HG03565 (cell line): Measurements from ENCODE around the gene ANKRD9.
"Not testable (repeated sequence)": the region's sequence is repeated elsewhere in the genome, so short reads cannot be mapped to it uniquely, and the experiment has no call there.

Experiments used
- ATAC-seq: cut with Tn5 transposase; IDR thresholded peaks from one replicate; pipeline ENCODE4 v1.9.1; 2021; ENCODE audit warnings: mild to moderate bottlenecking, moderate library complexity; ENCODE audit not compliant: unreplicated experiment

ANKRD9 gene, protein sequence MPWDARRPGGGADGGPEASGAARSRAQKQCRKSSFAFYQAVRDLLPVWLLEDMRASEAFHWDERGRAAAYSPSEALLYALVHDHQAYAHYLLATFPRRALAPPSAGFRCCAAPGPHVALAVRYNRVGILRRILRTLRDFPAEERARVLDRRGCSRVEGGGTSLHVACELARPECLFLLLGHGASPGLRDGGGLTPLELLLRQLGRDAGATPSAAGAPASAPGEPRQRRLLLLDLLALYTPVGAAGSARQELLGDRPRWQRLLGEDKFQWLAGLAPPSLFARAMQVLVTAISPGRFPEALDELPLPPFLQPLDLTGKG

DNA sequence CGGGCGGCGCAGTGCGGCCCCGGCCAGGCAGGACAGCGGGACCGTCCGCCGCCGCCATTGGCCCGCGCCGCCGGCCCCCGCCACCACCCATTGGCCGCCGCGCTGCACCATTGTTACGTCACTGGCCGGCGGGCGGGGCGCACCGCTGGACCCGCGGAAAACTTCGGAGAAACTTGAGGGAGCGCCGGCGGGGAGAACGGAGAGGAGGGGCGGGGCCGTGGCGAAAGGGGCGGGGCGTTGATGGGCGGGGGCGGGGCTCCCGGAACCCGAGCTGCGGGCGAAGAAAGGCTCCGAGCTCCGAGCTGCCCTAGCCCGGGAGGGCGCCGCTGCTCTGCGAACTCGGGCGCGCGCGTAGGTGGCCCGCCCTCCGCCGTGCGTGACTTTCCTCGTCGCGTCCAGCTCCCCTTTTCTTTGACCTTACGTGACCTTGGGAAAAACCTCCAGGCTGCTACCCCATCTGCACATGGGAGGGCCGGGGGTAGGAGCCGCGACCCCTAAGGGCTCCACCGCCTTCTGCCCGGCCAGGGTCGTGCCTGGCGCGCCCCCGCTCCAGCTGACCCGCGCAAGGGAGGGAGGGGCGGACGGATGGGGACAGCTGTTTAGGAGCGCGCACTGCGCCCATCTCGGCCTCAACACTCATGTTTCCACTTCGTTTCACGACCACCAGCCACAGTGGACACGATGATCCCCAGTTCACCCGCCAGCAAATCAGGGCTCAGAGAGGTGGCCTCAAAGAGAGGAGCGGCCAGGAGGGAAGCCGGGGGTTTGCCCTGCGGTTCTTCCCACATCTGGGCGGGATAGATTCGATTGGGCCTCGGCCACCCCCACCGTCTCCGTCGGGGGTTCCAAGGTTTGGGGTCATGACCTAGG, at the start of gene ANKRD9:
ANKRD9 (minus strand) TSS at position 31 of the 870 bp plus-strand sequence. CDS start 1,887 bp downstream, outside the sequence.
- ATAC-seq, result peak; percentile 55

DNA sequence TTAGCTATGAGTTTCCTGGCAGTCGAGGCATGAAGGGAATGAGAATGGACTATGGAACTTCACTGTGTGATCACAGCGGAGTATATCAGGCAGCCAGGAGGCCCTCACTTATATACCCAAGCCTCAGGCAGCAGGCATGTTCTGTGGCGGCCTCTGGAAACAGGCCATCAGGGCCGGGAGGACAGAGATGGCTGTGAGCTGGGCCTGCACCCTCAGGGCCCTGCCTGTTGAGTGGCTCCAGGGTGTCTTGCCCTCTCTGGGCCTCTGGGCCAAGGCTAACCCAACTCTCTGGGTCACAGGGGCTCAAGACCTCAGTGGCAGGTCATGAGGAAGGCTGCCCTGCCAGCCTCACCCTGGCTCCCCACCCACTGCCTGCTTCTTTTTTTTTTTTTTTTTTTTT, 49.0 kb upstream of the ANKRD9 start:
- ATAC-seq, result no peak

DNA sequence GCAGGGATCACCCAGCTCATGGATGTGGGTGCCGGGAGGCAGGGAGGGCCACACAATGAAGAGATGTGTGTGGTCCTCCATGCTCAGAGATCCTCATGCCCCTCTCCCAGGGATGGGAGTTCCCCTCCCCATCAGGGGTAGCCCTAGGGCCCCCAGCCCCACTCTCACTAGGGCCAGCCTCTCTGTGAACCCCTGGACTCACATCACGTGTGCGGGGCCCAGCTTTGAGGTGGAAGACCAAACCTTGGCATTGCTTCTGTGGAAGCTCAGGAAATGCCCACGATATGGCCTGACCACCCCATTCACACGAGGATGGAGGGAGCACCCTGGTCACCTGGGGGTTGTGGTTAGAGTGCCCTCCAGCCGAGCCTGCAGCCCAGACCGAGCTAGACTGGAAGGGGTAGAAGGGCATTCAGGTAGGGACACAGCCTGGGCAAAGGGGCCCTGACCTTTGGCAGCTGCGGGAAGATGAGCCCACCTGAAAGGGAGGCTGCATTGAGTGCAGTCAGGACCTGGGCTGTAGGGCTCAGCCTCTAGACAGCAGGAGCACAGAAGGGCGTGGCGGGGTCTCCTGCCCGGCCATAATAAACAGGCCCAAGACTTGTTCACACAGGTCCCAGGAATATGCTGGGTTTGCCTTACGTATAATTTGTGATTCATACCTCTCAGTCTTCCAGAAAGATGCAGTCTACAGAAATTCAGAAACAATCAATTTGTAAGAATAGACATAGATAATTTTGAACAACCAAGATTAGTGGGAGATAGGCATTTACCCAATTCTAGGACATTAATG, 48.1 kb upstream of the ANKRD9 start:
- ATAC-seq, result no peak

DNA sequence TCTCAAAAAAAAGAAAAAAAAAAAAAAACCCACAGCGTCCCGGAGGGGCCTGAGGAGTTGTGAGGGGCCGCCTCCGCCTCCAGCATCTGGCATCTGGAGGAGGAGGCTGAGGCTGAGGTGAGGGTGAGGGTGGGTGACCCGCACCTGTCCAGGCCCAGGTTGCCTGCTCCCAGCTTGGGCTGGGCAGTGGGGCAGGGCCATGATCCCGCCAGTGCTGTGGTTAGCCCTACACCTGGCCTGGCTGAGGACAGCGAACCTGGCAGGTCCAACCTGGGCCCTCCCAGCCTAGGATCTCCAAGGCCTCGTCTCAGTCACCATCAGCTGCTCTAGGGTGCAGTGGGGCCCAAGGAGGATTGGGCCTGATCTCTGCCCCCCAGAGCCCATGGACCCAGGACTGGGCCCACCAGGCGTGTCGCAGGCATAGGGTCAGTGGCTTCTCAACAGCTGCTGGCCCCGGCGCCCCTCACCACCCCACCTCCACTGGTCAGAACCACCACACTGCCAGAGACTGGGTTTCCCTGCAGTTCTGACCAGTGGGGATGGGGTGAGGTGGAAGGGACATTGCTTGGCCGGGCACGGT, 46.6 kb upstream of the ANKRD9 start:
- no peak for ATAC-seq

DNA sequence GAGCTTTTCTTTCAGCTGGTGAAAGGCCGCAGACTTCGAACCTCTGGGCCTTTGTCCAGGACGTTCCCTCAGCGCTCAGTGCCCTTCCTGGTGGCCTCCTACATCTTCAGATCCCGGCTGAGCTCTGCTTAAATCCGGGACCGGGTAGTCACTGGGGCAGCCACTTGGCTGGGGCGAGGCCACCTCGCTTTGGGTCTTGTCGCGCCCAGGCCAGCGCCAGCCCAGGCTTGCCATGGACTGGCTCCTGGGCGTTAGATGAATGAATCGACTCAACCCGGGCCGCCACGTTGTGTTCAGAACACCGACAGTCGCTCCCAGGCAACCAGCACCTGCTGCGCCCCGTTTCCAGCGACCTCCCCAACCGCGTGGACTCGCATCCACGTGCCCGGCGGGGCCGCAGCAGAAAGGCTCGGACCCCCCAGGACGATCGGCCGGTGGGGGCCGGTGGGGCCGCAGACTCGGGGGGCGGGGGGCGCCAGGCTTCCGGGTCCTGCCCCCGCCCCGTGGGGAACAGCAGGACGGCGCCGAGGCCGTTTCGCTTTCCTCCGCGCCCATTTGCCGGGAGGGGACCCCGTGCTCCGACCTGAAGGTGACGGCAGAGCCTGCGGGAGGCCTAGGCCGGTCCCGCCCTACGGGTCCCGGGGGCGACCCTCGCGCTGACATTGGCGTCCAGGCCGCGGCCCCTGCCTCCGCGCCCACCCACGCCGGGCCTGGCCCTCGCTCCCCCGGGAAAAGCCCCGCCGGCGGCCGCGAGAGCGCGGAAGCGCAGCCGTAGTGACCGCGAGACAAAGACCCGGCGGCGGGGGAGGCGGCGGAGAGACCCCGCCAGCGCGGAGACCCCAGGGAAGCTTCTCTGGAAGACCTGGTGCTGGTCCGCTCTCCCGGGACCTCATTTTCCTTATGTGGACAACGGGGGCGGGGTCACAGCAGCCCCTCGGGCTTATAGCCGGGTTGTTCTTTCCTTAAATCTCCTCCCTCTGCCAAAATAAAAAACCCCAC, 45.5 kb upstream of the ANKRD9 start:
- ATAC-seq, result no peak

DNA sequence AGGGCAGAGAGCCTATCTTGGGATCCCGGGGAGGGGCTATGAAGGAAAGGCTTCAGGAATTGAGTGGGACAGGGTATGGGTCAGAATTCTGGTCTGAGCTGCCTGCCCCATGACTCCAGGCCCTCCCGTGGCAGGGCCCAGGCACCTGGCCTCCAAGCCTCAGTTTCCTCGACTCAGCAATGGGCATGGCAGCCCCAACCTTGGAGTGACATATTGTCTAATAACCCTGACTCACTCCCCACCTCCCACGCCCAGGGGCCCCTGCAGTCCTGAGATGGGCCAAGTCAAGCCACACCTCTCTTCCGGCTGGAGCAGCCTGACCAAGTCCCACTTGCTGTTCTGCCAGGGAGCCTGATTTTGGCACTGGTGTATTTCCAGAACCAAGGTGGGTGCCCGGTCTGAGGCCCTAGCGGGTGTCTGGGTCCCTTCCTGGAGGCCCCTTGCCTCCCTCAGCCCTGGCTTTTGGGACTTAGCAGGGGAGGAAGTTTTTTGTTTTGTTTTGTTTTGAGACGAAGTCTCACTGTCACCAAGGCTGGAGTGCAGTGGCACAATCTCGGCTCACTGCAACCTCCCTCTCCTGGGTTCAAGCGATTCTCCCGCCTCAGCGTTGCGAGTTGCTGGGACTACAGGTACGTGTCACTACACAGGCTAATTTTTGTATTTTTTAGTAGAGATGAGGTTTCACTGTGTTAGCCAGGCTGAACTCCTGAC, 42.6 kb upstream of the ANKRD9 start:
- no peak for ATAC-seq

DNA sequence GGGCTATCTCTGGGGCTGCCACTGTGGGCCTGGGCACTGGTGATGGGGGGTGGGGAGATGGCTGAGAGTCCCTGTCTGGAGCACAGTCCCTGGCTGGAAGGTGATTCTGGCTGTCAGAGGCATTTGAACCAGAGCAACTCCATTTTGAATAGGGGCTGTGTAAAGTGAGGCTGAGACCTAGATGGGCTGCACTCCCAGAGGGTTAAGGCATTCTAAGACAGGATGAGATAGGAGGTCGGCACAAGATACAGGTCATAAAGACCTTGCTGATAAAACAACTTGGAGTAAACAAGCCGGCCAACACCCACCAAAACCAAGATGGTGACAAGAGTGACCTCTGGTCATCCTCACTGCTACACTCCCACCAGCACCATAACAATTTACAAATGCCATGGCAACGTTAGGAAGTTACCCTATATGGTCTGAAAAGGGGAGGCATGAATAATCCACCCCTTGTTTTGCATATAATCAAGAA, 41.4 kb upstream of the ANKRD9 start:
- not testable (repeated sequence) for ATAC-seq

DNA sequence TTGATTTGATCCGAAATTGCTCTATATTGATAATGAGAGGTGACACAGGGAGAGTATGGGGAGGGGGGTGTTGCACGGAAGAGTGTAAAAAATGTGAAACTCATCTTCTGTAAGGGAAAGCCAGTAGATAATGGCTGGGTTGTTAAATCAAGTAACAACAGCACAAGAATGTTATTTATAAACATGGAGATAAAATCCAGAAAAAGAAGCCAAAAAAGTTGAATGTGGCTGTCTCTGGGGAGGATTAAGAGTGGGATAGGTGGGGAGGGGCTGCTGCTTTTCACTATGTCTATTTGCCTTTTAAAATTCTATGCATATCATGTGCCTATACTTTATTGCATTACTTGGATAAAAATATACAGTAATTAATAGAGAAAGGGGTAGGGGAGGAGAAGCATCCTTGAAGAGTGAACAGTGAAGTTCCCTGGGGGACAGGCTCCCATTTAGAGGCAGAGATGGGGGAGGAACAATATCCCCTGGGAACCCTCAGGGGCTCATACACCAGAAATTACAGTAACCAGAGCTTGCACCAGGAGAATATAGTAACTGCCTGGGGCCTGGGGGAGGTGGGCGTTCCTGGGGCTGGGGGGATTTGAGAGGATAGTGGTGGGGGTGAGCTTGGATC, 39.2 kb upstream of the ANKRD9 start:
- no peak for ATAC-seq

DNA sequence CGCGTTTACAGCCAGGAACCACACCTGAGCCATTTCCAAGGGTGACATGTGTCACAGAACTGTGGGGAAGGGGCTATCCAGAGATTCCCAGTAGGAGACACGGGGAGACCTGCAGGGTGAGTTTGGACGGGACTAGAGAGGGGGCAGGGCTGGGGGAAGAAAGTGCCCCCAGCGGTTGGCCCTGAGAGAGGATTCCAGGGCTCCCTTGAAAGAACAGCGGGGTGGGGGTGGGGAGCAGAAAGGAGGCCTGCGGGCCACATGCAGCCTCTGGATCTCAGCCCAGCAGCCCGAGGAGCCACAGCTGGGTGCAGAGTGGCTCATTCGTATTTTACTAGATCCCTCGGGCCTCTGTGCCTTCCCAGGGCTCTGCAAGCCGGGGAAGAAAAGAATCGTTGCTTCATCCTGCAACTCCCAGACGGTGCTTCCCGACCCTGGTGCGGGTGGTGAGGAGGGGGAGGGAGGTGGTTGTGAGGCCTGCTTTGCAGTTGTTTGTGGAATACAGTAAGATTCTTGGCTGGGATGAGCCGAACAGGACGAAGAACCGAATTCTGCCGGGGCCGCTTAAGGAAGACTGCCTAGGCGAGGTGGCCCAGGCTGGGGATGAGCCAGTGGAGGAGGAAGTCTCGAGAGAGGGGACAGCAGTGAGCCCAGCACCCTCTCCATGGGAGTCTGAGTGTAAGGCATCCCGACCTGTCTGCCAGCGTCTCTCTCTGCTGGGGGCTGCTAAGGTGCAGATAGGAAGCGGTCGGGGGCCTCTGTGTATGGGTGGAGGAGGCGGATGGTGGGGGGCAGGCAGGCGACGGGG, 36.1 kb upstream of the ANKRD9 start:
- no peak for ATAC-seq

DNA sequence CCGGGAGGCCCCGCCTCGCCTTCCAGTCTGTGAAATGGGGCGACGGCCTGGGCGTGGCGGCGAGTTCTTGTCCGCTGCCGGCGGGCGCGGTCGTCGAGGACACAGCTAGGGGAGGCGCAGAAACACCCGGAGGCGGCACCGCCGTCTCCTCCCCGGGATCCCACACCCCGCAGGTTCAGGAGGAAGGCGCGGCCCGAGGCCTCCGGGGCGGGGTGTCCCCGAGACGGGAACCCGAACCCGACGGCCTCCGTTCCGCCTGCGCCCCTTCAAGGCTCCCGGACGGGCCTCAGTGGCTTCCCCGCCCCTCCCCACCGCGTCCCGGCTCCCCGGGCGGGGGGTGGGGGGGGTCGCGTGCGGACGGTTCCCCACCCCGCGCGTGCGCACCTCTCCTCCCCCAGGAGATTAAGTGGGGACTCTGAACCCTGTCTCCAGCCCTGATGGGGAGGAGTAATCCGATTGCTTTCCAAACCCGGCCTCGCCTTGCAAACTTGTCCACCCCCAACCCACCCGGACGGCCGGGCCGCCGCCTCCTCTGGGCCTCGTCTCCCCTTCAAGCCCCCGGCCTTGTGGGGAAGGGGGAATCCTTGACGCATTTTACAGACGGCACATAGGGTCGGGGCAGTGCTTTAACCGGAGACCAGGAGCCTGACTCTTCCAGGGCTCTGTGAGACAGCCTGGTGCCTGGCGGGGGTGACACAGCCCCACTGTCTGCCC, 35.3 kb upstream of the ANKRD9 start:
- ATAC-seq, result no peak

DNA sequence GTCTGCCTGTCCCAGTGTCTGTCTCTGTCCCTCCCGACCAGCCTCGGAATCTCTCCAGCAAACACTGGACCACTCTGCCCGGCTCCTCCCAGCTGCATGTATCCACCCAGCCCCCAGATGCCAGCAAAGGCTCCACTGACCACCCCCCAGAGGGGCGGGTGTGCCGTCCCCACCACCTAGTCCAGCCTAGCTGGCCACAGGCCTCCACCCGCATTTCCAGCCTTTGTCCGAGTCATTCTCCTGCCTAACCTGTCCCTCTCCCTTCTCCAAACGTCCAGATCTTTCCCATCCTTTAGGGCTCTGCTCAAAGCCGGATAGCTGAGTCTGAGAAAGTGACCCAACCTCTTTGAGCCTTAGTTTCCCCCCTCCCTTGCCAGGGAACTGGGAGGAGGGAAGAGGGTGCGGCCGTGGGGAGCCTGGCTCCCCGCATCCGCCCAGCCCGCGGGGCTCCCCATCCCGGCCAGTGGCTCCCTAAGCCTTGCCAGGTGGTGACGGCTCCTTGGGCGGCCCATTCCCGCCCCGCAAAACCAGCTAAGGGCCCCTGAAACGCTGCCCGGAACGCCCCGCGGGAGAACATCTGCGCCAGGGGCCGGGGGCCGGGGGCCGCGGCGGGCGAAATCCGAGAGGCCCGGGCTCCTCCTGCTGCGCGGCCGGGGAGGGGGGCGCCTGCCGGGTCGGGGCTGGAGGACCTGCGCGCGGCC, 34.6 kb upstream of the ANKRD9 start:
- no peak for ATAC-seq

DNA sequence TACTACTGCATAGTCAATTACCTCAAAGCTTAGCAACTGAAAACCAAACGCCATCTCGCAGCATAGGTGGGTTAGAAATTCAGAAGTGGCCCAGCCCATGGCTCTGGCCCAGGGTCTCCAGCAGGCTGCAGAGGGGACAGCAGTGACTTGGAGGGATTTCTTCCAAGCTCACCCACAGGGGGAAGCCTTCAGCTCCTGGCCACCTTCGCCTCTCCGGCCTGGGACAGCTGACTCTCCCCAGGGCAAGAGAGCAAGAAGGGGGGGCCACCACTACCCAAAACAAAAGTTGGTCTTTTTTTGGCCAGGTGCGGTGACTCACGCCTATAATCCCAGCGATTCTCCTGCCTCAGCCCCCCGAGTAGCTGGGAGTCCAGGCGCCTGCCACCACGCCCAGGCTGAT, 32.2 kb upstream of the ANKRD9 start:
- no peak for ATAC-seq

DNA sequence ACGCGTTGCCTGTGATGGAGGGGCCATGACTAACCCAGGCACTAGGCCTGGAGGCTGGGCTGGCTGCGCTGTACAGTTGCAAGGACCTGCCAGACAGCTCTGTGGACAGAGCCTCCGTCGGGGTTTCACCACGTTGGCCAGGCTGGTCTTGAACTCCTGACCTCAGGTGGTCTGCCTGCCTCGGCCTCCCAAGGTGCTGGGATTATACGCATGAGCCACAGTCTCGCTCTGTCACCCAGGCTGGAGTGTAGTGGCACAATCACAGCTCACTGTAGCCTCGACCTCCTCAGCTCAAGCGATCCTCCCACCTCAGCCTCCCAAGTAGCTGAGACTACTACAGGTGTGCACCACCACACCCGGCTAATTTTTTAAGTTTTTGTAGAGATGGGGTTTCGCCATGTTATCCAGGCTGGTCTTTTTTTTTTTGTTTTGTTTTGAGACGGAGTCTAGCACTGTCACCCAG, 31.5 kb upstream of the ANKRD9 start:
- not testable (repeated sequence) for ATAC-seq

DNA sequence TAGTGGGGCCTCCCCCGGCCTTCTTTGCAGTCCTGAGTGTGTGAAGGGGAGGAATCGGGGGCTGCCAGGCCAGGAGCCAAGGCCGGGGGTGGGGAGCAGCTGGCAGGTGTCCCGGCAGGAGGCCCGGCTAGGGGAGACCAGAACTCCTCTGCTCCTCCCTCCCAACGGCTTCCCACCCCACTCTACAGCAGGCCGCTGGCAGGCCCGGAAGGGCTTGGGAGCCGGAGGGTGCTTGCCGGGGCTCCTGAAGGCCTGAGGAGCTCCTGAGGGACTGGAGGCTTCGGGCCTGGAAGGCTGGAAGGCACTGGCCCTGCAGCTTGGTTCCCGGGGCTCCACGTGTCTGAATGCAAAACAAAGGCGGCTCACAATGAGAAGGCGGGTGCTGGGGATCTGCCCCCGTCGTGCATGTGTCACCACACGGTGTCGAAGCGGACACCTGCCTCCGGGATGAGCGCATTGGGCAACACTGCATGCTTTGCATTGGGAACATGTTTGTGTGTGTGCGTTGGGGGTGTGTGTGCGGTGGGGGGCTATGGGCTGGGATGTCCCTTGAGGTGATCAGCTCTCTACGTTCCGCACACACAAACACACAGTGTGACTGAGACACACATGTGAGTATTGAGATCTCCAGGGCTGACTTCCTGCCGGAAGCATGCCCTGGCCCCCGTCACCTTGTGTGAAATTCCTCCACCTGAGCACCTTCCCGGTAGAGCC, 30.9 kb upstream of the ANKRD9 start:
- no peak for ATAC-seq

DNA sequence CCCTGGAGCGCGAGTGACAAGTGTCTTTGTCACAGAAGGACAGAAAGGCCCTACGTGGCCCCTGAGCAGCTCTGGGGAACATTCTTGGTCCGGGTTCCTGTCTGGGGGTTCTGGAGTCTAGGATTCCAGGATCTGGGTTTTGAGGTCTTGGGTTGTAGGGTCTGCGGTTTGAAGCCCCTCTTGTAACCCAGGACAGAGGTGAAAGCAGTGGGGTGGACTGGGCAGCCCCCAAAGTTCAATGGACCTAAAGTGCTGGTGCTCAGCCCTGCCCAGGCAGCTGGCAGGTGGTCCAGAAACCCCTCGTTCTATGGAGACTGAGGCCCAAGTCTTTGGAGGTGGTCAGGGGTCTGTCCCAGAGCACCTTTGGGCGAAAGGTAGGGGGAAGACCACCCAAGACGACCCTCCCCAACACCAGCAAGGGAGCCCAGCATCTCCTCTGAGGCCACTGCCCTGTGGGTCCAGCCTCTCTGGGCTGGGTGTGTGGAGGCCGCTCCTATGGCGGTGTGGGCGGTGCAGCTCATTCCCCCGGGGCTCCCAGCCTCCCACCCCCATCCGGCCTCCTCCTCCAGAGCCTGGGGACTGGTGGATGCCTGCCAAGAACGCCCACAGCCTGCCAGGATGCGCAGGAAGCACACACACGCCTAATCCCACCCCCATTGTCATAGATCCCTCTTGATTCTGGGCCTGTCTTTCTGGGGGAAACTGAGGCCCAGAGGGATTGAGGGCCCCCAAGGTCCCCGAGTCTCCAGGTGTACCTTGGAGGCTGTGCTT, 30.2 kb upstream of the ANKRD9 start:
- no peak for ATAC-seq
